ENCODE data around the gene NFYC. TPM values are rescaled to one million over a fixed set of nuclear protein-coding genes. Genes with fewer than 3 reads are reported as not detected.

NFYC gene
- total and polyA plus RNA-seq, 2 experiments from 2014 or later = 36.2 to 42.7 TPM

DNA sequence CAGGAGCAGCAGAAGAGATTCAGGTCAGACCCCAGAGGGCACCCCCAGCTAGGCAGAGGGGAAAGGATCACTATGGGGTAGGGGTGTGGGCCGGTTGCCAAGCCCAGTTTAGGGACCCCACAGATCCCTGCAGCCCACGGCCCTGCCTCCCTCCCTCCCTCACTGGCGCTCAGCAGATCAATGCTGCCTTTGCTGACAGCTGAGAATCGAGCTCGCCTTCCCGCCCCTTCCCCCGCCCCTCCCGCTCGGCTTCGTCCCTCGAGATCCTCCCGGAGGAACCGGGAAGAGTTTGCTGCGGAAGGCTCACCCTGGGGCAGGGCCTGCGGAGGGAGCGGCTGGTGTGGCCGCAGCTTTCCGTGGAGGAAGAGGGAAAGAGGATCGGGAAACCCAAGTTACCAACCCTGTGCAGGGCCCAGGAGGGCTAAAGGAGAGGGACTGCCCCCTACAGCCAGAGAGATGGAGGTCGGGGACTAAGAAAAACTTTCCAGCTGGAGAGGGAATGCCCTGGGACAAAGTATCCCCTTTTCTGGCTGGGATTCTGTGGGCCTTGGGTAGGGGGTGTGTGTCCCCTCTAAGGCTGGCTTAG lies 91.0 kb downstream of the NFYC start:
- Histone ChIP-seq H3K79me2 (replicated peaks; ENCODE audit: insufficient read depth) (no peaks in the 10 kb centered on the region), H3K27me3 (ENCODE audit: insufficient read depth) (peaks cover 53% of the 10 kb centered on the region), H2AFZ (peak overlapping the region; percentile 90), H3K9me2 (ENCODE audit: insufficient read depth) (no peaks in the 10 kb centered on the region), H3K4me2 (peak overlapping the region; percentile 84), H3K4me1 (ENCODE audit: insufficient read depth) (peaks cover 7% of the 10 kb centered on the region; the same call in 1 of the 2 replicates), H3K27ac (ENCODE audit: low read depth) (no peak overlapping the region), H3F3A (replicated peaks; ENCODE audit: low read depth) (no peaks in the 10 kb centered on the region), H4K20me1 (replicated peaks; ENCODE audit: insufficient read depth) (no peaks in the 10 kb centered on the region), H3K36me3 (ENCODE audit: insufficient read depth) (no peaks in the 10 kb centered on the region), H3K4me3 (peak overlapping the region; percentile 68)
- H3K27me3 Mint-ChIP-seq (ENCODE audit: insufficient read depth, low read depth, poor library complexity) = peaks cover 42% of the 10 kb centered on the region
- peak overlapping the region; percentile 83 for H3K4me3 Mint-ChIP-seq
- H3K9me3 Mint-ChIP-seq = peaks cover 9% of the 10 kb centered on the region
- TF ChIP-seq EZH2 (IDR thresholded peaks at IDR 0.05; ENCODE audit: low read depth, unreplicated experiment) = peak; percentile 43
- no peak for TF ChIP-seq REST (IDR thresholded peaks at IDR 0.05; ENCODE audit: unreplicated experiment)
- TF ChIP-seq CTCF (conservative IDR thresholded peaks at IDR 0.05; ENCODE audit: low read depth in 2 of 2) = peak; percentile 30 to 48
- ATAC-seq = peak; percentile 53
- peaks cover 44% of the 10 kb centered on the region for H3K4me1 Mint-ChIP-seq
- DNase-seq (ENCODE audit: low spot score) = peak; percentile 73
- peaks cover 13% of the 10 kb centered on the region for H3K36me3 Mint-ChIP-seq (ENCODE audit: low read depth)
- H3K27ac Mint-ChIP-seq = no peak overlapping the region

DNA sequence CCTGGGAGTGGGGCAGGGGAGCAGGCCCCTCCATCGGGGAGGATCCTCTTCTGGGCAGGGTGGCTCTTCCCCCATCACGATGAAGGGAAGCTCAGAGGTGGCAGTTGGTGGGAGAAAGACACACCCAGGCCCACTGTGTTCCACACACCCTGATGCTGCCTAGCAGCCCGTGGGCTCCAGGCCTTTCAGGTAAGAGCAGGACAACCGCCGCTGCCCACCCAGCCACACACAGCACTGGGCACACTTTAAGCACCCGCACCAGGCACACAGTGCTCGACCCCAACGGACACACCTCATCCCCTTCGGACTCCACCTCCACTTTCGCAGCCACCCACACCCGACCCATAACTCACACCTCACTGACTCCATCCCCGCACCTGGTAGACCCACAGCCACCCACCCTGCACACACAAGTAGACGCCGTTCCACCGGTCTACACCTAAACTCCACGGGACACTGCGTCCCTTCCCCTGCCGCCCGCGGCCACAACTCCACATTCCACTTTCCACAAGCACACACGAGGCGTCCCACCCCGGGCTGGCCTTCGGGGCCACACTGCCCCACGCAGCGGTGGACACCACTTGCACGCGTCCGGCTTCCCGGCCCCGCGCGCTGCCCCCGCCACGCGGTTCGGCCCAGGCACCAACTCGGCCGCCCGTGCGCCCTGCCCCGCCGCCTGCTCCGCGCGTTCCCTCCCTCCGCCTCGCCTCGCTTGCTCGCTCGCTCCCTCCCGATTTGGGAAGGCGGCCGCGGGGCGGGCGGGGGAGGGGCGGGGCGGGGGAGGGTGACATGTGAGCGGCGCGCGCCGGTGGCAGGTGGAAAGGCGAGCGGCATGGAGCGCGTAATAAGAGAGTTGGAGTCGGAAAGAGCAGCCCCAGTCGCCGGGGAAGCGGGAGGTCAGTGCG lies 91.7 kb downstream of the NFYC start, which contains the start of gene KCNQ4:
TSS of gene KCNQ4 (plus strand) at position 787 of the 905 bp plus-strand sequence. CDS start 307 bp downstream, outside the sequence.
- H3F3A ChIP-seq (replicated peaks; ENCODE audit: low read depth) = no peaks in the 10 kb centered on the region
- peak within 1 kb of the TSS; percentile 92 for H2AFZ ChIP-seq
- TF ChIP-seq JUNB (IDR thresholded peaks at IDR 0.05; ENCODE audit: unreplicated experiment) (no peak), CTCF (conservative IDR thresholded peaks at IDR 0.05; ENCODE audit: low read depth in 2 of 2) (no peak), EZH2 (IDR thresholded peaks at IDR 0.05; ENCODE audit: low read depth, unreplicated experiment) (peak; percentile 57), NANOG (IDR thresholded peaks at IDR 0.05; ENCODE audit: borderline replicate concordance) (no peak), EZH2phosphoT487 (IDR thresholded peaks at IDR 0.05; ENCODE audit: unreplicated experiment) (no peak), POLR2AphosphoS5 (IDR thresholded peaks at IDR 0.05; ENCODE audit: low read depth) (0 out of 2 replicates have a peak, but pooled peaks have one; percentile 25)
- TF ChIP-seq, protein P1, sequence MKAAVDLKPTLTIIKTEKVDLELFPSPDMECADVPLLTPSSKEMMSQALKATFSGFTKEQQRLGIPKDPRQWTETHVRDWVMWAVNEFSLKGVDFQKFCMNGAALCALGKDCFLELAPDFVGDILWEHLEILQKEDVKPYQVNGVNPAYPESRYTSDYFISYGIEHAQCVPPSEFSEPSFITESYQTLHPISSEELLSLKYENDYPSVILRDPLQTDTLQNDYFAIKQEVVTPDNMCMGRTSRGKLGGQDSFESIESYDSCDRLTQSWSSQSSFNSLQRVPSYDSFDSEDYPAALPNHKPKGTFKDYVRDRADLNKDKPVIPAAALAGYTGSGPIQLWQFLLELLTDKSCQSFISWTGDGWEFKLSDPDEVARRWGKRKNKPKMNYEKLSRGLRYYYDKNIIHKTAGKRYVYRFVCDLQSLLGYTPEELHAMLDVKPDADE (IDR thresholded peaks at IDR 0.05) = no peak
- H3K79me2 ChIP-seq (replicated peaks; ENCODE audit: insufficient read depth) = no peaks in the 10 kb centered on the region
- H3K4me3 ChIP-seq = peak within 1 kb of the TSS; percentile 68
- H3K27ac Mint-ChIP-seq = no peak within 1 kb of the TSS
- no peaks in the 10 kb centered on the region for H3K9me2 ChIP-seq (ENCODE audit: insufficient read depth)
- H3K4me1 Mint-ChIP-seq = peaks cover 46% of the 10 kb centered on the region
- H3K4me2 ChIP-seq = peak within 1 kb of the TSS; percentile 92
- peaks cover 53% of the 10 kb centered on the region for H3K27me3 ChIP-seq (ENCODE audit: insufficient read depth)
- H3K36me3 Mint-ChIP-seq (ENCODE audit: low read depth) = peaks cover 6% of the 10 kb centered on the region
- H3K4me3 Mint-ChIP-seq = peak within 1 kb of the TSS; percentile 83
- H3K4me1 ChIP-seq (ENCODE audit: insufficient read depth) = peaks cover 7% of the 10 kb centered on the region; the same call in 1 of the 2 replicates
- H3K27ac ChIP-seq (ENCODE audit: low read depth) = no peak within 1 kb of the TSS
- no peaks in the 10 kb centered on the region for H4K20me1 ChIP-seq (replicated peaks; ENCODE audit: insufficient read depth)
- peak; percentile 84 for DNase-seq (ENCODE audit: low spot score)
- H3K9me3 Mint-ChIP-seq = peaks cover 5% of the 10 kb centered on the region; the same call in 1 of the 3 replicates
- H3K27me3 Mint-ChIP-seq (ENCODE audit: insufficient read depth, low read depth, poor library complexity) = peaks cover 42% of the 10 kb centered on the region
- no peaks in the 10 kb centered on the region for H3K36me3 ChIP-seq (ENCODE audit: insufficient read depth)
- ATAC-seq = peak; percentile 38

Measured in GM23338 (cell line).